ENCODE results near the gene DEK.

DNA sequence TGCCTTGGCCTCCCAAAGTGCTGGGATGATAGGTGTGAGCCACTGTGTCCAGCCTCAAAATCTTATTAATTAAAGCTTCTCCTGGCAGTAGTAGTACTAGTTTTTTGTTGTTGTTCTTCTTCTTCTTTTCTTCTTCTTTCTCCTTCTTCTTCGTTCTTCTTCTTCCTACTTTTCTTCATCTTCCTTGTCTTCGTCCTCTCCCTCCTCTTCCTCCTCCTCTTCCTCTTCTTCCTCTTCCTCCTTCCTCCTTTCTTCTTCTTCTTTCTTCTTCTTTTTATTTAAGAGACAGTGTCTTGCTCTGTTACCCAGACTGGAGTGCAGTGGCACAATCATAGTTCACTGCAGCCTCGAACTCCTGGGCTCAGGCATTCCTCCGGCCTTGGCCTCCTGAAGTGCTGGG lies 17.2 kb upstream of the DEK start:
- no peak for TF ChIP-seq EZH2 (IDR thresholded peaks at IDR 0.05; ENCODE audit: insufficient read depth, poor library complexity, severe bottlenecking)
- TF ChIP-seq EZH2phosphoT487 (IDR thresholded peaks at IDR 0.05; ENCODE audit: insufficient read depth, low read depth), result no peak
